Measurements from ENCODE around the gene CTPS1. TPM values are rescaled to one million over a fixed set of nuclear protein-coding genes. Genes with fewer than 3 reads are reported as not detected.

The CTPS1 gene
- total RNA-seq, 1 donor from 2014 or later = 73.8 TPM

GRCh38 chr1:41013796-41014195, 34.3 kb downstream of the CTPS1 start:
- no peaks in the 10 kb centered on the region for H3K79me2 ChIP-seq (ENCODE audit: low read depth)
- H3F3A ChIP-seq (ENCODE audit: low read depth) = no peaks in the 10 kb centered on the region
- no peak overlapping the region for H3K27ac ChIP-seq
- H3K4me3 Mint-ChIP-seq = no peak overlapping the region
- H3K4me1 ChIP-seq = no peaks in the 10 kb centered on the region
- no peak overlapping the region for H3K4me2 ChIP-seq
- H3K36me3 ChIP-seq = no peaks in the 10 kb centered on the region
- TF ChIP-seq CTCF (IDR thresholded peaks at IDR 0.05) (no peak), EZH2 (IDR thresholded peaks at IDR 0.05) (no peak), EZH2phosphoT487 (IDR thresholded peaks at IDR 0.05) (no peak)
- no peak overlapping the region for H2AFZ ChIP-seq (replicated peaks)
- H3K4me3 ChIP-seq = no peak overlapping the region
- no peaks in the 10 kb centered on the region for H3K4me1 Mint-ChIP-seq
- H3K27ac Mint-ChIP-seq = no peak overlapping the region
- H3K27me3 Mint-ChIP-seq (ENCODE audit: insufficient read depth, low read depth) = peaks cover 3% of the 10 kb centered on the region
- H3K9me3 ChIP-seq (ENCODE audit: low read depth) = no peaks in the 10 kb centered on the region
- no peak overlapping the region for H3K9ac ChIP-seq
- H4K20me1 ChIP-seq (ENCODE audit: low read depth) = no peaks in the 10 kb centered on the region
- peaks cover 27% of the 10 kb centered on the region for H3K36me3 Mint-ChIP-seq
- no peaks in the 10 kb centered on the region for H3K9me3 Mint-ChIP-seq
- H3K27me3 ChIP-seq = no peaks in the 10 kb centered on the region
- no peak for DNase-seq (ENCODE audit: low spot score)

- Mint-ChIP-seq H3K27ac (no peak overlapping the region), H3K36me3 (peaks cover 32% of the 10 kb centered on the region), H3K4me3 (no peak overlapping the region), H3K4me1 (no peaks in the 10 kb centered on the region), H3K27me3 (ENCODE audit: insufficient read depth, low read depth) (peaks cover 5% of the 10 kb centered on the region), H3K9me3 (no peaks in the 10 kb centered on the region)
- no peak for DNase-seq (ENCODE audit: low spot score)
- H3K4me1 ChIP-seq = no peaks in the 10 kb centered on the region
- no peaks in the 10 kb centered on the region for H3K79me2 ChIP-seq (ENCODE audit: low read depth)
- no peak overlapping the region for H3K9ac ChIP-seq
- H3K36me3 ChIP-seq = no peaks in the 10 kb centered on the region
- H3K4me3 ChIP-seq = no peak overlapping the region
- H3K9me3 ChIP-seq (ENCODE audit: low read depth) = no peaks in the 10 kb centered on the region
- H4K20me1 ChIP-seq (ENCODE audit: low read depth) = no peaks in the 10 kb centered on the region
- H3F3A ChIP-seq (ENCODE audit: low read depth) = peaks cover 3% of the 10 kb centered on the region
- no peak overlapping the region for H2AFZ ChIP-seq (replicated peaks)
- no peaks in the 10 kb centered on the region for H3K27me3 ChIP-seq
- H3K27ac ChIP-seq = no peak overlapping the region
- no peak overlapping the region for H3K4me2 ChIP-seq
- TF ChIP-seq CTCF (IDR thresholded peaks at IDR 0.05) (no peak), EZH2 (IDR thresholded peaks at IDR 0.05) (no peak), EZH2phosphoT487 (IDR thresholded peaks at IDR 0.05) (no peak)
Measured at GRCh38 chr1:41014871-41015270, 35.4 kb downstream of the CTPS1 start.

GRCh38 chr1:41015281-41015896, 35.9 kb downstream of the CTPS1 start:
- no peaks in the 10 kb centered on the region for H3K4me1 Mint-ChIP-seq
- Histone ChIP-seq H3K4me3 (no peak overlapping the region), H3K9me3 (ENCODE audit: low read depth) (no peaks in the 10 kb centered on the region), H2AFZ (replicated peaks) (no peak overlapping the region), H3K27ac (no peak overlapping the region), H3K27me3 (no peaks in the 10 kb centered on the region), H3K9ac (no peak overlapping the region), H3F3A (ENCODE audit: low read depth) (peaks cover 3% of the 10 kb centered on the region), H4K20me1 (ENCODE audit: low read depth) (no peaks in the 10 kb centered on the region), H3K79me2 (ENCODE audit: low read depth) (no peaks in the 10 kb centered on the region), H3K4me2 (no peak overlapping the region), H3K4me1 (no peaks in the 10 kb centered on the region), H3K36me3 (no peaks in the 10 kb centered on the region)
- H3K36me3 Mint-ChIP-seq = peaks cover 29% of the 10 kb centered on the region
- no peaks in the 10 kb centered on the region for H3K9me3 Mint-ChIP-seq
- no peak overlapping the region for H3K27ac Mint-ChIP-seq
- DNase-seq (ENCODE audit: low spot score) = no peak
- TF ChIP-seq EZH2phosphoT487 (IDR thresholded peaks at IDR 0.05) (no peak), EZH2 (IDR thresholded peaks at IDR 0.05) (no peak), CTCF (IDR thresholded peaks at IDR 0.05) (no peak)
- H3K27me3 Mint-ChIP-seq (ENCODE audit: insufficient read depth, low read depth) = peaks cover 5% of the 10 kb centered on the region
- H3K4me3 Mint-ChIP-seq = no peak overlapping the region

Data from neural progenitor cell (in vitro differentiated cells).